Measurements from ENCODE around the gene ERVH48-1. TPM values are rescaled to one million over a fixed set of nuclear protein-coding genes. Genes with fewer than 3 reads are reported as not detected.

Gene ERVH48-1
- total RNA-seq, 1 experiment from 2014 or later, result 0.05 TPM

GRCh38 chr21:42964086-42964485 is 38.7 kb upstream of the ERVH48-1 start:
- intact Hi-C loops (cut with micrococcal nuclease; ENCODE audit: unreplicated experiment) (no loop called here), in situ Hi-C loops (cut with HindIII; ENCODE audit: low pct_unique_long_range_greater_than_20kb, low sequenced_read_pairs) (no loop called here)
- no peaks in the 10 kb centered on the region for H3K27me3 ChIP-seq (ENCODE audit: control insufficient read depth, insufficient read depth, low read length)
- ATAC-seq (no peak), DNase-seq (ENCODE audit: low read depth, low spot score) (no peak)
- no peak overlapping the region for H3K27ac ChIP-seq (ENCODE audit: low read length)
- POLR2A ChIA-PET, result no interaction called here
- no TSS peak for BruUV-seq (replicated peaks)
- H3K4me3 ChIP-seq (ENCODE audit: low read depth in 2 of 2, low read length in 2 of 2), result no peak overlapping the region
- CTCF ChIA-PET, result no interaction called here
- H3K36me3 ChIP-seq (ENCODE audit: control insufficient read depth, insufficient read depth, low read length), result no peaks in the 10 kb centered on the region
- no peaks in the 10 kb centered on the region for H3K4me1 ChIP-seq (ENCODE audit: control insufficient read depth, insufficient read depth, low read length)
- no peaks in the 10 kb centered on the region for H3K9me3 ChIP-seq (ENCODE audit: control insufficient read depth, insufficient read depth, low read depth, low read length)
- TF ChIP-seq TCF7L2 (IDR thresholded peaks at IDR 0.05; ENCODE audit: low read depth, low read length) (no peak), CTCF (IDR thresholded peaks at IDR 0.05) (no peak), SIN3A (IDR thresholded peaks at IDR 0.05; ENCODE audit: borderline replicate concordance, insufficient read depth, low read depth, low read length) (no peak), POLR2AphosphoS5 (IDR thresholded peaks at IDR 0.05; ENCODE audit: low read depth, low read length) (no peak), REST (IDR thresholded peaks at IDR 0.05; ENCODE audit: insufficient read depth in 1 of 2, low read depth in 2 of 2, low read length in 1 of 2) (no peak)

GRCh38 chr21:42962380-42963007 is 37.1 kb upstream of the ERVH48-1 start:
- Histone ChIP-seq H3K4me3 (ENCODE audit: low read depth in 2 of 2, low read length in 2 of 2) (no peak overlapping the region), H3K4me1 (ENCODE audit: control insufficient read depth, insufficient read depth, low read length) (no peaks in the 10 kb centered on the region), H3K27me3 (ENCODE audit: control insufficient read depth, insufficient read depth, low read length) (no peaks in the 10 kb centered on the region), H3K36me3 (ENCODE audit: control insufficient read depth, insufficient read depth, low read length) (no peaks in the 10 kb centered on the region), H3K27ac (ENCODE audit: low read length) (no peak overlapping the region), H3K9me3 (ENCODE audit: control insufficient read depth, insufficient read depth, low read depth, low read length) (no peaks in the 10 kb centered on the region)
- in situ Hi-C loops (cut with HindIII; ENCODE audit: low pct_unique_long_range_greater_than_20kb, low sequenced_read_pairs), result no loop called here
- ChIA-PET CTCF (no interaction called here), POLR2A (interaction anchor here (0.7 kb wide), 1 partner anchor 11 kb away, joined by 3 read pairs; no protein-coding TSS in a partner anchor)
- no peak for DNase-seq (ENCODE audit: low read depth, low spot score)
- intact Hi-C loops (cut with micrococcal nuclease; ENCODE audit: unreplicated experiment), result no loop called here
- no TSS peak for BruUV-seq (replicated peaks)
- no peak for TF ChIP-seq POLR2AphosphoS5 (IDR thresholded peaks at IDR 0.05; ENCODE audit: low read depth, low read length)
- TF ChIP-seq CTCF (IDR thresholded peaks at IDR 0.05), result no peak
- no peak for TF ChIP-seq TCF7L2 (IDR thresholded peaks at IDR 0.05; ENCODE audit: low read depth, low read length)
- TF ChIP-seq SIN3A (IDR thresholded peaks at IDR 0.05; ENCODE audit: borderline replicate concordance, insufficient read depth, low read depth, low read length), result no peak
- TF ChIP-seq REST (IDR thresholded peaks at IDR 0.05; ENCODE audit: insufficient read depth in 1 of 2, low read depth in 2 of 2, low read length in 1 of 2), result no peak
- ATAC-seq, result no peak
